ENCODE data around the gene ARNT2.
"Not testable (repeated sequence)": the region's sequence is repeated elsewhere in the genome, so short reads cannot be mapped to it uniquely, and the experiment has no call there.

DNA sequence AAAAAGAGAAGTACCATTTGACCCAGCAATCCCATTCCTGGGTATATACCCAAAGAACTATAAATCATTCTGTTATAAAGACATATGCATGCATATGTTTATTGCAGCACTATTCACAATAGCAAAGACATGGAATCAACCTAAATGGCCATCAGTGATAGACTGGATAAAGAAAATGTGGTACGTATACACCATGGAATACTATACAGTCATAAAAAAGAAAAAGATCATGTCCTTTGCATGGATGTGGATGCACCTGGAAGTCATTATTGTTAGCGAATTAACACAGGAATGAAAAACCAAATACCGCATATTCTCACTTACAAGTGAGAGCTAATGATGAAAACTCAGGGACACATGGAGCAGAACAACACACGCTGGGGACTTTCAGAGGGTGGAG is 106.8 kb downstream of the ARNT2 start:
- TF ChIP-seq DPF2 (IDR thresholded peaks at IDR 0.05): not testable (repeated sequence)
- TF ChIP-seq, protein P1, sequence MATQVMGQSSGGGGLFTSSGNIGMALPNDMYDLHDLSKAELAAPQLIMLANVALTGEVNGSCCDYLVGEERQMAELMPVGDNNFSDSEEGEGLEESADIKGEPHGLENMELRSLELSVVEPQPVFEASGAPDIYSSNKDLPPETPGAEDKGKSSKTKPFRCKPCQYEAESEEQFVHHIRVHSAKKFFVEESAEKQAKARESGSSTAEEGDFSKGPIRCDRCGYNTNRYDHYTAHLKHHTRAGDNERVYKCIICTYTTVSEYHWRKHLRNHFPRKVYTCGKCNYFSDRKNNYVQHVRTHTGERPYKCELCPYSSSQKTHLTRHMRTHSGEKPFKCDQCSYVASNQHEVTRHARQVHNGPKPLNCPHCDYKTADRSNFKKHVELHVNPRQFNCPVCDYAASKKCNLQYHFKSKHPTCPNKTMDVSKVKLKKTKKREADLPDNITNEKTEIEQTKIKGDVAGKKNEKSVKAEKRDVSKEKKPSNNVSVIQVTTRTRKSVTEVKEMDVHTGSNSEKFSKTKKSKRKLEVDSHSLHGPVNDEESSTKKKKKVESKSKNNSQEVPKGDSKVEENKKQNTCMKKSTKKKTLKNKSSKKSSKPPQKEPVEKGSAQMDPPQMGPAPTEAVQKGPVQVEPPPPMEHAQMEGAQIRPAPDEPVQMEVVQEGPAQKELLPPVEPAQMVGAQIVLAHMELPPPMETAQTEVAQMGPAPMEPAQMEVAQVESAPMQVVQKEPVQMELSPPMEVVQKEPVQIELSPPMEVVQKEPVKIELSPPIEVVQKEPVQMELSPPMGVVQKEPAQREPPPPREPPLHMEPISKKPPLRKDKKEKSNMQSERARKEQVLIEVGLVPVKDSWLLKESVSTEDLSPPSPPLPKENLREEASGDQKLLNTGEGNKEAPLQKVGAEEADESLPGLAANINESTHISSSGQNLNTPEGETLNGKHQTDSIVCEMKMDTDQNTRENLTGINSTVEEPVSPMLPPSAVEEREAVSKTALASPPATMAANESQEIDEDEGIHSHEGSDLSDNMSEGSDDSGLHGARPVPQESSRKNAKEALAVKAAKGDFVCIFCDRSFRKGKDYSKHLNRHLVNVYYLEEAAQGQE (IDR thresholded peaks at IDR 0.05; ENCODE audit: low read depth, low read length): not testable (repeated sequence)
- TF ChIP-seq, protein P2, sequence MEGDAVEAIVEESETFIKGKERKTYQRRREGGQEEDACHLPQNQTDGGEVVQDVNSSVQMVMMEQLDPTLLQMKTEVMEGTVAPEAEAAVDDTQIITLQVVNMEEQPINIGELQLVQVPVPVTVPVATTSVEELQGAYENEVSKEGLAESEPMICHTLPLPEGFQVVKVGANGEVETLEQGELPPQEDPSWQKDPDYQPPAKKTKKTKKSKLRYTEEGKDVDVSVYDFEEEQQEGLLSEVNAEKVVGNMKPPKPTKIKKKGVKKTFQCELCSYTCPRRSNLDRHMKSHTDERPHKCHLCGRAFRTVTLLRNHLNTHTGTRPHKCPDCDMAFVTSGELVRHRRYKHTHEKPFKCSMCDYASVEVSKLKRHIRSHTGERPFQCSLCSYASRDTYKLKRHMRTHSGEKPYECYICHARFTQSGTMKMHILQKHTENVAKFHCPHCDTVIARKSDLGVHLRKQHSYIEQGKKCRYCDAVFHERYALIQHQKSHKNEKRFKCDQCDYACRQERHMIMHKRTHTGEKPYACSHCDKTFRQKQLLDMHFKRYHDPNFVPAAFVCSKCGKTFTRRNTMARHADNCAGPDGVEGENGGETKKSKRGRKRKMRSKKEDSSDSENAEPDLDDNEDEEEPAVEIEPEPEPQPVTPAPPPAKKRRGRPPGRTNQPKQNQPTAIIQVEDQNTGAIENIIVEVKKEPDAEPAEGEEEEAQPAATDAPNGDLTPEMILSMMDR (IDR thresholded peaks at IDR 0.05 in 2 of 3, conservative IDR thresholded peaks at IDR 0.05 in 1 of 3; ENCODE audit: control insufficient read depth in 2 of 3, extremely low read depth in 1 of 3, insufficient read depth in 1 of 3, low read depth in 3 of 3, low read length in 3 of 3): not testable (repeated sequence)

All from GM12878 (cell line).